ENCODE data around the gene SND1.
"Not testable (repeated sequence)": the region's sequence is repeated elsewhere in the genome, so short reads cannot be mapped to it uniquely, and the experiment has no call there.

- not testable (repeated sequence) for TF ChIP-seq POLR2A (IDR thresholded peaks at IDR 0.05; ENCODE audit: low read length); GATA1 (IDR thresholded peaks at IDR 0.05; ENCODE audit: low read depth, low read length)
Observed at GRCh38 chr7:127963850-127964249, 311.9 kb downstream of the SND1 start.

Measured in erythroblast (primary cell).